GM10266 (cell line): ENCODE results near the gene ADSL.

ENCODE experiments used
- DNase-seq: peaks from one replicate; pipeline ENCODE4 v3.0.0; 2012; ENCODE audit errors: extremely low spot score
- CTCF ChIP-seq: IDR thresholded peaks from 2 replicates; pipeline ENCODE4 v1.5.1; 2012; ENCODE audit warnings: mild to moderate bottlenecking, low read depth; ENCODE audit not compliant: control insufficient read depth, insufficient read depth; ENCODE audit errors: missing control alignments

ADSL gene

GRCh38 chr22:40422558-40423309, 76.4 kb downstream of the ADSL start:
- no peak for DNase-seq

GRCh38 chr22:40423310-40423688, 77.0 kb downstream of the ADSL start:
- no peak for TF ChIP-seq CTCF
- no peak for DNase-seq

More at GRCh38 chr22:40422558-40423309, 76.4 kb downstream of the ADSL start:
- no peak for TF ChIP-seq CTCF

GRCh38 chr22:40423882-40424640, 77.8 kb downstream of the ADSL start:
- no peak for TF ChIP-seq CTCF
- DNase-seq, result no peak

GRCh38 chr22:40425082-40425481, 78.8 kb downstream of the ADSL start:
- no peak for DNase-seq
- TF ChIP-seq CTCF, result no peak

- no peak for TF ChIP-seq CTCF
- no peak for DNase-seq
These were observed 80.5 kb downstream of the ADSL start for GRCh38 chr22:40426594-40427333.

- DNase-seq, result no peak
- no peak for TF ChIP-seq CTCF
These were observed 82.5 kb downstream of the ADSL start for GRCh38 chr22:40428796-40429195.
